ENCODE results near the gene HHIP.

DNA sequence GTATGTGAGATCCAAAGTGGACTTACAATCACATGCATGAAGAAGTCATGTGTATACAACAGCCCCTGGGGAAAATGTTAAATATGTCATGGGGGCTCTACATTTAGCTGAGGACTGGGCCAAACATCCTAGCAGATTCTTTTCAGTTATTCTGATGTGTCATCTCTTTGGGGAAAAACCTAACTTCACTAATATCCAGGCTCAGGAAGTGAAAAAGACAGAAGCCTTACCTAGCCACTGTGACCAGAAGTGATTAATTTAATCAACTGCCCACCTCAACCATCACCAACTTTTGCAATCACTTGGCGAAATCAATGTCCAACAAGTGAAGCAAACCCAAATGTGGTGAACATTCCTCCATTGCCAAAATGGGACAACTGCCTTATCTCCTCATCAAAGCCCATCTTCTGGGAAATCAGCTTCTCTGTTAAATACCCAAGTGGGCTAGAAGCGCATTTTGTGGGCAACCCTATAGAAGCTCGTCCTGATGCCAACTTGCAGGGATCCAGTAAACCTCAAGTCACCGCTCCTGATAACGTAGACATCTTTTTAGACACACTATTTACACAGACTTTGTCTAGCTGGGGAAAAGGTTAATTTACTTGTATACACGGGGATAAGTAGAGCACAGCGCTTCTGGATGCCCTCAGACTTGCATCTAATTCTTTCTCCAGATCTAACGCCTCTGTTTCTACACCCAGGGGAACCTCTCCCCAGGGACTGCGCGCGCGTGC is 1.4 kb upstream of the HHIP start:
- no peak for TF ChIP-seq POLR2A (IDR thresholded peaks at IDR 0.05)
- no peak for TF ChIP-seq EP300 (IDR thresholded peaks at IDR 0.05)
